Activated effector memory CD4-positive, alpha-beta T cell treated with anti-CD3 and anti-CD28 coated beads, Interleukin-2, amount 50 U/mL, for 16 hours (primary cell): Measurements from ENCODE around the gene CHRM3.

Experiments used
- DNase-seq: peaks from one replicate; pipeline ENCODE4 v3.0.0-alpha.2; 2020

CHRM3 gene

DNA sequence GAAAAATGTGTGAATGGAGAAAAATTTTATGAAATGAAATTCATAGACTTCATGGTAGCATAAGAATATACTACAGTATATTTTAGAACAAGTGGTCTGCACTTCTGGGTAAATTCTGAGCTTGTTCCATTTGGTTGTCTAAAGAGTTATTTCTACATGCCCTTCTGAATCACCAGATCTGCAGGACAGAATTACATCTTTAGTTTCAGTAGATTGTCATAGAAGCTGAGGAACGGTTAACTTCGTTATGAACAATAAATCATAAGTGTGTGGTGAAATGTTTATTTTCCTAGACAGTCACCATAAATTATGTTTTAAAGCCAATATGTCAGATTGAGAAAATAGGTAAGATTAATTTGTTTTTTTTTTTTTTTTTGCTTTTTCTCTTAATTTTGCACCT, 30.9 kb downstream of the CHRM3 start:
- DNase-seq = no peak

DNA sequence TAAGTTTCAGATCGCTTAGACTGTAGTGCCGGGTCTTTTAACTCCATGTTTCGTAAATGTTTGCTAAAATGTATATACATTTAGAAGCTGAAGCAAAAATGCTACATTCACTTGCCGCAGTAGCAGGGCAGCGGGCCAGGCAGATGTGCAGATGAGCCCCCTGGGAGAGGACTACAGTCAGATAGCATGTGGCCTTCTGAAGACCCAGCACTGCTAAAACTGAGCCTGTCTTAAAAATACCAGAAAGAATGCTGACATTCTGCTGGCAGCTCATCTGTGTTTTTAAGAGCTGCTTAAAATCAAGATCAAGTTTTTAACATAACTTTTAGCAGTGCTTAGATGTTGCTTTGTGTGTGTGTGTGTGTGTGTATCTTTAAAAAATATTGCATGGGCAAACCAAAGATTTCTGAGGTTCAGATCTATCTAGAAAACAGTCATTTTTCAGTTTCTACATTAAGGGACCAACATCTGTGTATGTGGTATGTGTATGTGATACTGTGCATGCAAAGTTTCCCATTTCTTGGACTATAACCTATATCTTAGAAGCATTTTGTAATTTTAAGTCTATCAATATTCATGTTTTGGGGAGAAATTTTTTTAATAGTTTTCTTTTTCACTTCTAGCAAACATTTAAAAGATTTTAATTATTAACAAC, 31.7 kb downstream of the CHRM3 start:
- no peak for DNase-seq

GRCh38 chr1:239418681-239419080, 32.3 kb downstream of the CHRM3 start:
- no peak for DNase-seq

DNA sequence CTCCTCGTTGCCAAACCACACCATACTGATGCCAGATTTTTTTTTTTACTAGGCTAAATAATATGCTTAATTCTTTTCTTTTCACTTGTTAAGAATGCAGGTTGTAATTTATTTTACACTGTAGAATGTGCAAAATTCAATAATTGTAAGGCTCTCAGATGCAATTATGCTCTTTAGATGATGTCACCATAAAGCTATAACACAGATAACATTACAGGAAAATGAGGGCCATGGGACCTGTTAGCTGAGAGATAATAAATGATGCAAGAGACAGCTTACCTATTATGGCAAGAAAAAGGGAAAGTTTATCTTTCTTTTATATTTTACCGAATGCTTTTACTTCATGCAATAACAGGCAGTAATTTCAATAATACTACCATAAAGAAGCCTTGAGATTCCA, 35.4 kb downstream of the CHRM3 start:
- no peak for DNase-seq

DNA sequence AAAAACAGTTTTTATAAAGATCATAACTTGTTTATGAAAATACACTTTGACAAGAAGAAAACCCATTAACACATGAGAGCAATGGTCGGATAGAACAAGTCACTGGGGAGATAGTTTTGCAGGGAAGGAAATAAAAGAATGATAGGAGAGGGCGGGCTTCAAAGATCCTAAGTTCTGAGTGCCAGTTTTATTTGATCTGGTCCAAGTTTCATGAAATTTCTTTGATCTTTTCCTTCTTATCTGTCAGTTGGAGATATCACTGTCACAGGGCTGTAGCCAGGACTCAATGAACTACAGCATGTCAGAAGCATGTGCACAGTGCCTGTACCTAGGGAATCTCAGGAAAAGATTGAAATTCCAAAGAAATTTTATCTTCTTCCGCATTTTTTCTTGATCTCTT, 36.5 kb downstream of the CHRM3 start:
- no peak for DNase-seq

DNA sequence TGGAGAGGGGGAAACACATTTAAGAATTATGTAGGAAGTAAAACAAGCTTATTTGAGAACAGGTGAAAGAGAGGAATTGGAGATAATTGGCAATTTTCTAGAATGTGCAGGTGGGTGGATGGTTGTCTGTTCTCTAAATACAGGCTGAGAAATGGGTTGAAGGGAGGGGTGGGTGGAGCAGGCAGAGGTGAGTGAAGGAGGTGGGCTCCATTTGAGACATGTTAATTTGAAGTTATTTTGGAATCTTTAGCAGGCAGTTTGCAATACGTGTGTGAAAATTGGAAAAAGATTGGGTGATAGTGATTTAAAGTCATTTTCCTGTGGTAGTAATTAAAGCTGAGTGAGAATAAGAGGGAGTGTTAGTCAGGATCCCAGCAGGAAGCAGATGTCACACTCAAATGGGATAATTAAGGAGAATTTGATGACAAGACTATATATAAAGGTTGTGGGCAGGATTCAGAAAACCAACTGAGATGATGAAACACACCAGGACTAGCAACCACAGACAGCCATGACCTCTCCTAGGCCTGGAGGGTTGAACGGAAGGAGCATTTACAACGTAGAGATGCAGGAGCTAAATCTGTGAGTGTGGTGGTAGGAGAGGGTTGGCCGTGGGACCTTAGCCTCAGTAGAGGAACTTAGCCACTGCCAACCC, 40.6 kb downstream of the CHRM3 start:
- no peak for DNase-seq

DNA sequence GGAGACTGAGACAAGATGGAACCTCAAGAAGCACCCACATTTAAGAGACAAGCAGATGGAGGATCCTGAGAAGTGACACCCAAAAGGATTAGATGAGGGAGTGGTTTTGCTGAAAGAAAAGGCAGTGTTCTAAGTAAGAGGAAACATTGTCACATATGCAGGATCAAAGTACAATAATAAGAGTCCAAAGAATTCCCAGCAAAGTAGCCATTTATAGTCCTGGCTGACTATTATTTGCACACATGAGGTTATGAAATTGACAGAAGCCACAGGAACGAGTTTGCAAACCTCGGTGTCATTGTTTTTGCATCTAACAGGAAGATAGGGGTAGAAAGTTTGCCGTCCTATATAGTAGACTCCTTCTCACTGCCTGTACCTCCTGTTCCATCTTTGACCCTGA, 41.3 kb downstream of the CHRM3 start:
- DNase-seq = no peak

DNA sequence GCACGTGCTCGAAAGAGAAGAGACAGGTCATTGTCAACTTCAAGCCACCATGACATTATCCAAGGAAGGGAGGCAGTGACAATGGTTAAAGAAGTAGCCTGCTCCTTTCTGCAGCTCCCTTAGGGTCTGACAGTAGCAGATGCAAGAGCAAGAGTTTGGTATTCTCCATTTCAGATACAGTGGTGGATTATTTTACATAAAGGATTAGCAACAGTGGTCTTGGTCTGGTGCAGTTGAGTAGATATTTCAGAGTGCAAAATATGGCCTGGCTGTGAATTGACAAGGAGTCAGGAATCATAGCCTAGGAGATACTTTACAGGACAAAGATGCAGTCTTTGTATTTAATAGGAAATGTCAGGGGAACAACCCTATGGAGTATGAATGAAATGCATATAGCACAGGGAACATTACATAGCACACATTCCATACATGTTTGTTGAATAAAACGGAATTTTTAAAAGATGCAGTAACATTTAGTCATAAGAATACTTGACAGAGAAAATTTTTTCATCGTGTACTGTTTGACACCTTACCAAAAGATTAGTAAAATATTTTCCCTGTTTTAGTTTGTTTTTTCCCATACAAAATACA, 41.8 kb downstream of the CHRM3 start:
- DNase-seq = no peak

GRCh38 chr1:239429163-239429562, 42.8 kb downstream of the CHRM3 start:
- DNase-seq = no peak

- DNase-seq = no peak
These were observed 45.9 kb downstream of the CHRM3 start for GRCh38 chr1:239432255-239432654.

DNA sequence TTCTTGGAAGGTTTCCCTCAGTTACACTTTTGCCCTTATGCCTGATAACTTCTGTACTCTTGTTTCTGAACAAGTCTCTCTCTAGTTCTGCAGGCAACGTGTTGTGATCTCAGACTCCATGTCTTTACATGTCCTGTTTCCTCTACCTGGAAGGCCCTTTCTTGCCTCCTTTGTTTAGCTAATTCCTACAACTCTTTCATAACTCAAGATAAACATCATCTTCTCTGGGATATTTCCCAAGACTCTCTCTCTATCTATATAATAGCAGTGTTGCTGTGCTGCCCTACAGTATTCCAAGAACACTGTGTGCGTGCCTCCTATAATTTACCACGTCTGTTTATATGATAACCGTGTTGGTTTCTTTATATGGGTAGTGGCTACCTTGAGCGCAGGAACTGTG, 47.8 kb downstream of the CHRM3 start:
- DNase-seq = no peak
